HG02678 (cell line): ENCODE measurements around the gene THAP12.
"Not testable (repeated sequence)": the region's sequence is repeated elsewhere in the genome, so short reads cannot be mapped to it uniquely, and the experiment has no call there.

Source experiments
- ATAC-seq: cut with Tn5 transposase; IDR thresholded peaks from one replicate; pipeline ENCODE4 v1.9.1; 2021; ENCODE audit warnings: mild to moderate bottlenecking, moderate library complexity; ENCODE audit not compliant: unreplicated experiment

THAP12 gene

GRCh38 chr11:76329084-76329648, 51.8 kb downstream of the THAP12 start:
- ATAC-seq = no peak

GRCh38 chr11:76327756-76328388, 53.1 kb downstream of the THAP12 start:
- no peak for ATAC-seq

GRCh38 chr11:76327202-76327601, 53.7 kb downstream of the THAP12 start:
- no peak for ATAC-seq

- no peak for ATAC-seq
These were observed 55.7 kb downstream of the THAP12 start for GRCh38 chr11:76325185-76325584.

GRCh38 chr11:76323804-76324203, 57.1 kb downstream of the THAP12 start:
- no peak for ATAC-seq

GRCh38 chr11:76323375-76323774, 57.6 kb downstream of the THAP12 start:
- ATAC-seq = not testable (repeated sequence)

- ATAC-seq = no peak
These were observed 58.0 kb downstream of the THAP12 start for GRCh38 chr11:76322942-76323341.

GRCh38 chr11:76322540-76322939, 58.4 kb downstream of the THAP12 start:
- no peak for ATAC-seq

GRCh38 chr11:76321820-76322524, 59.0 kb downstream of the THAP12 start:
- no peak for ATAC-seq

- ATAC-seq = no peak
These were observed 59.6 kb downstream of the THAP12 start for GRCh38 chr11:76321340-76321739.

GRCh38 chr11:76320929-76321328, 60.0 kb downstream of the THAP12 start:
- ATAC-seq = no peak

- not testable (repeated sequence) for ATAC-seq
These were observed 61.1 kb downstream of the THAP12 start for GRCh38 chr11:76319798-76320197.

- ATAC-seq = peak; percentile 77
These were observed 62.1 kb downstream of the THAP12 start for GRCh38 chr11:76318744-76319384.

GRCh38 chr11:76317296-76317695, 63.6 kb downstream of the THAP12 start:
- ATAC-seq = no peak

- no peak for ATAC-seq
These were observed 64.2 kb downstream of the THAP12 start for GRCh38 chr11:76316726-76317125.

- ATAC-seq = no peak
These were observed 65.6 kb downstream of the THAP12 start for GRCh38 chr11:76315182-76315853.

- no peak for ATAC-seq
These were observed 66.2 kb downstream of the THAP12 start for GRCh38 chr11:76314741-76315090.

GRCh38 chr11:76313913-76314740, 66.8 kb downstream of the THAP12 start:
- ATAC-seq = no peak

- no peak for ATAC-seq
These were observed 67.7 kb downstream of the THAP12 start for GRCh38 chr11:76313271-76313670.

GRCh38 chr11:76310832-76311595, 69.9 kb downstream of the THAP12 start:
- no peak for ATAC-seq
